ENCODE data around the gene NR2F2. TPM values are rescaled to one million over a fixed set of nuclear protein-coding genes. Genes with fewer than 3 reads are reported as not detected.

Gene NR2F2
- total RNA-seq, 2 experiments from 2014 or later = not detected

GRCh38 chr15:96345560-96346399 is 15.3 kb downstream of the NR2F2 start:
- ChIA-PET POLR2A (no interaction called here), CTCF (interaction anchor here (1.3 to 1.8 kb wide), 2 partner anchors 16 to 1086 kb away, joined by 3 to 4 read pairs; partner anchors contain the start of gene NR2F2)
- Mint-ChIP-seq H3K4me1 (ENCODE audit: low read depth) (peaks cover 2% of the 10 kb centered on the region), H3K4me3 (no peak overlapping the region), H3K27ac (no peak overlapping the region), H3K36me3 (ENCODE audit: low read depth) (peaks cover 3% of the 10 kb centered on the region), H3K9me3 (no peaks in the 10 kb centered on the region), H3K27me3 (peaks cover 93% of the 10 kb centered on the region)
- ATAC-seq (peak; percentile 49), DNase-seq (peak; percentile 36)
- peak; percentile 35 for TF ChIP-seq CTCF (IDR thresholded peaks at IDR 0.05)
- intact Hi-C loops (cut with micrococcal nuclease) = no loop called here

GRCh38 chr15:96346409-96346970 is 16.0 kb downstream of the NR2F2 start:
- intact Hi-C loops (cut with micrococcal nuclease) = no loop called here
- Mint-ChIP-seq H3K36me3 (ENCODE audit: low read depth) (peaks cover 1% of the 10 kb centered on the region), H3K9me3 (no peaks in the 10 kb centered on the region), H3K4me1 (ENCODE audit: low read depth) (peaks cover under 1% of the 10 kb centered on the region), H3K27me3 (peaks cover 95% of the 10 kb centered on the region), H3K27ac (no peak overlapping the region), H3K4me3 (no peak overlapping the region)
- TF ChIP-seq CTCF (IDR thresholded peaks at IDR 0.05) = no peak
- ATAC-seq (no peak), DNase-seq (no peak)
- CTCF ChIA-PET = interaction anchor here (1.8 kb wide), 1 partner anchor 16 kb away, joined by 4 read pairs; the partner anchor contains the start of gene NR2F2
- POLR2A ChIA-PET = no interaction called here

- Mint-ChIP-seq H3K4me3 (no peak overlapping the region), H3K36me3 (ENCODE audit: low read depth) (peaks cover 1% of the 10 kb centered on the region), H3K27ac (no peak overlapping the region), H3K4me1 (ENCODE audit: low read depth) (no peaks in the 10 kb centered on the region), H3K9me3 (no peaks in the 10 kb centered on the region), H3K27me3 (peaks cover 93% of the 10 kb centered on the region)
- TF ChIP-seq CTCF (IDR thresholded peaks at IDR 0.05) = no peak
- intact Hi-C loops (cut with micrococcal nuclease) = no loop called here
- ATAC-seq = no peak
- ChIA-PET POLR2A (no interaction called here), CTCF (no interaction called here)
- no peak for DNase-seq
Observed at GRCh38 chr15:96347181-96348111, 16.9 kb downstream of the NR2F2 start.

GRCh38 chr15:96348112-96349027 is 17.9 kb downstream of the NR2F2 start:
- DNase-seq (no peak), ATAC-seq (no peak)
- ChIA-PET POLR2A (interaction anchor here (0.7 kb wide), 1 partner anchor 285 kb away, joined by 3 read pairs; no protein-coding TSS in a partner anchor), CTCF (interaction anchor here (1.1 kb wide), 1 partner anchor 20 kb away, joined by 3 read pairs; no protein-coding TSS in a partner anchor)
- intact Hi-C loops (cut with micrococcal nuclease) = no loop called here
- Mint-ChIP-seq H3K9me3 (no peaks in the 10 kb centered on the region), H3K36me3 (ENCODE audit: low read depth) (peaks cover 1% of the 10 kb centered on the region), H3K27me3 (peaks cover 93% of the 10 kb centered on the region), H3K4me3 (no peak overlapping the region), H3K27ac (no peak overlapping the region), H3K4me1 (ENCODE audit: low read depth) (no peaks in the 10 kb centered on the region)
- no peak for TF ChIP-seq CTCF (IDR thresholded peaks at IDR 0.05)
